Neural progenitor cell (in vitro differentiated cells): ENCODE data around the gene KMT2C.

Source experiments
- EZH2phosphoT487 ChIP-seq: fragments of 200-600 bp; sonication (generic); IDR thresholded peaks from 2 replicates; pipeline ENCODE4 v1.6.1; 2017; ENCODE audit warnings: antibody characterized with exemption
- TF ChIP-seq, protein P1 (sequence below): fragments of 200-600 bp; sonication (generic); IDR thresholded peaks from 2 replicates; pipeline ENCODE4 v1.5.1; 2017; ENCODE audit warnings: antibody characterized with exemption, mild to moderate bottlenecking

- TF ChIP-seq, protein P1, sequence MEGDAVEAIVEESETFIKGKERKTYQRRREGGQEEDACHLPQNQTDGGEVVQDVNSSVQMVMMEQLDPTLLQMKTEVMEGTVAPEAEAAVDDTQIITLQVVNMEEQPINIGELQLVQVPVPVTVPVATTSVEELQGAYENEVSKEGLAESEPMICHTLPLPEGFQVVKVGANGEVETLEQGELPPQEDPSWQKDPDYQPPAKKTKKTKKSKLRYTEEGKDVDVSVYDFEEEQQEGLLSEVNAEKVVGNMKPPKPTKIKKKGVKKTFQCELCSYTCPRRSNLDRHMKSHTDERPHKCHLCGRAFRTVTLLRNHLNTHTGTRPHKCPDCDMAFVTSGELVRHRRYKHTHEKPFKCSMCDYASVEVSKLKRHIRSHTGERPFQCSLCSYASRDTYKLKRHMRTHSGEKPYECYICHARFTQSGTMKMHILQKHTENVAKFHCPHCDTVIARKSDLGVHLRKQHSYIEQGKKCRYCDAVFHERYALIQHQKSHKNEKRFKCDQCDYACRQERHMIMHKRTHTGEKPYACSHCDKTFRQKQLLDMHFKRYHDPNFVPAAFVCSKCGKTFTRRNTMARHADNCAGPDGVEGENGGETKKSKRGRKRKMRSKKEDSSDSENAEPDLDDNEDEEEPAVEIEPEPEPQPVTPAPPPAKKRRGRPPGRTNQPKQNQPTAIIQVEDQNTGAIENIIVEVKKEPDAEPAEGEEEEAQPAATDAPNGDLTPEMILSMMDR: no peak
- no peak for TF ChIP-seq EZH2phosphoT487
Observed at GRCh38 chr7:152328234-152328633, 107.6 kb downstream of the KMT2C start.
